Esophagus squamous epithelium (tissue), 4 donors: ENCODE data around the gene CUBN.

Experiments used
- CTCF ChIP-seq, 6 experiments: fragments of 450-650 bp in 4 of 6; fragments of 200-600 bp in 2 of 6; sonication (generic) in 2 of 6; IDR thresholded peaks; one replicate each; pipeline ENCODE4 v1.5.1; 2016 to 2019; ENCODE audit warnings: antibody characterized with exemption in 6 of 6, mild to moderate bottlenecking in 4 of 6, moderate library complexity in 4 of 6
- POLR2A ChIP-seq, 4 donors: fragments of 450-650 bp; IDR thresholded peaks; one replicate each; pipeline ENCODE4 v1.6.1; 2017; ENCODE audit warnings: antibody characterized with exemption in 4 of 4, mild to moderate bottlenecking in 4 of 4, moderate library complexity in 3 of 4

DNA sequence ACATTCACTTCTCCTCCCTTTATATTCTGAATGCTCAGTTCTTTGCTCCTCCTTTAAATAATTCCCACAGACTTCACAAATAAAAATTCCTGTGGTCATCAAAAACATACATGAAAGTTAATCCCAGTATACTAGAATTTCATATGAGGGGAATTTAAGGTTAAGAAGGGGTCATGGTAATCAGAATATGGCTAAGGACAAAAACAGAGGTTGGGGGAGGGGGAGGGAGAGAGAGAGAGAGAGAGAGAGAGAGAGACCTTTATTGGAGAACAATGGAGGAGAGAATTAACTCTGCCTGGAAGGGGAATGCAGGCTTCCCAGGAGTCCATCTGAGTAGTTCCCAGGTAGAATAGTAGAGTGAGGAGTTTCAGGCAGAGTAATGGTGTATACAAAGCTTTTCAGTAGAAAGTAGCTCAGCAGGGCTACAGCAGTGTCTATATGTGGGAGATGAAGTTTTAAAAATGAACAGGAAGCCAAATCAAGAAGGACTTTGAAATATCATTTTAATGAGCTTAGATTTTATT, 5.2 kb upstream of the CUBN start:
- TF ChIP-seq CTCF (IDR thresholded peaks at IDR 0.05) (no peak), POLR2A (IDR thresholded peaks at IDR 0.05) (no peak)
